ENCODE data around the gene EEF1AKMT1.
"Not testable (repeated sequence)": the region's sequence is repeated elsewhere in the genome, so short reads cannot be mapped to it uniquely, and the experiment has no call there.

Gene EEF1AKMT1

DNA sequence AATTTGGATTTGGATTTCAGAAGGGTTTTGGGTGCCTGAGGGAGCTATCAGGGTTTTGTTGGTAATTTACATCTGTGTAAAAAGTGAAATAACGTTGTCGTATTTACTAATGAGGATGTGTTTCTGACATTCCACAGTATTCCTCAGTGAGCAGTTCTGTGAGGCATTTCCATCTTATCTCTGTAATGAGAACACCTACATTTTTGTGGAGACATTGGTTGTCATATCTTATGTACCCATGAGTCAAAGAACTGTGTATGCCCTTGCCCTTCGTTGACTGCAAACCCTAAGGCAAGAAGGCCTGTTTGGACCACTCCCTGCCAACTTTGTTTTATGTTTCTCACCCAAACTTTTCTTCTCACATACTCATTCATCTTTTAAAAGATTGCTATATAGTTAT is 84.5 kb downstream of the EEF1AKMT1 start:
- no peak for DNase-seq

GRCh38 chr13:20686863-20687579 is 86.7 kb downstream of the EEF1AKMT1 start:
- DNase-seq = no peak

- no peak for DNase-seq
These were observed 87.6 kb downstream of the EEF1AKMT1 start for GRCh38 chr13:20686167-20686566.

DNA sequence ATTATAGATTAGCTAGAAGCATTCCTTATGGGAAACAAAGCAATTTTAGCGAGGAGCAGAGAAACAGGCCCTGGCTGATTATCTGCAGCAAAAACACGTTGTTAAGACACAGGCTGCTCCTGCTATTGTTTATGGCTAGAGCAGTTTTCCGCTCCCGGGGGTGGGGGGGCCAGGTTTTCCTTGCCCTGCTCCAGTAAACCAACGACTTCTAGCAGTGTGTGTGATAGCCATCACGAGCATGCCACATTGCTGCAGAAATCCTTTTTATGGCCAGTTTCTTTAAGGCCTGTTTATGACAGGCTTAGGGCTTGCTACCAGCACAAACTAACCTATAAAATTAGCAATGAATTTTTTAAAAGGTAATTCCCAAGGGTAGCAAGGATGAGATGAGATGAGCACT is 88.7 kb downstream of the EEF1AKMT1 start:
- no peak for DNase-seq

DNA sequence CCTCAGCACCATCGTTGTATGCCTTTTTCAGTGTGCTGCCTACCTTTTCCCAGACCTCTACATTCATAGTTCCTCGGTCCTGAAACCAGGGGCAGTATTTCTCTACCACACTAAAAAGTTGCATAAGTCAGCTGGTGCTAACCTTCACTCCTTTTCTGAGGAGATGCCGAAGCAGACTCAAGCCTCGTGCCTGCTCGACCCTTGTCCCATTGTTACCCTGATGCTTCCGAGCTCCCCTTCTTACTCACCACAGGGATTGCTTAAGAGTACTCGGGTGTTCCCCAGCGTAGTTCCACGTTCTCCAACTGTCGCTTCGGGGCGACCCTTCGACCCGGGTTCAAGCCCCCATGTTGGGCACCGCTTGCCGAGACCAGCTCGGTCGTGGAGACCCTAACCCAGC is 89.2 kb downstream of the EEF1AKMT1 start:
- no peak for DNase-seq

GRCh38 chr13:20684041-20684440 is 89.7 kb downstream of the EEF1AKMT1 start:
- no peak for DNase-seq

GRCh38 chr13:20682061-20682460 is 91.7 kb downstream of the EEF1AKMT1 start:
- DNase-seq = no peak

GRCh38 chr13:20681481-20681880 is 92.3 kb downstream of the EEF1AKMT1 start:
- DNase-seq = not testable (repeated sequence)

DNA sequence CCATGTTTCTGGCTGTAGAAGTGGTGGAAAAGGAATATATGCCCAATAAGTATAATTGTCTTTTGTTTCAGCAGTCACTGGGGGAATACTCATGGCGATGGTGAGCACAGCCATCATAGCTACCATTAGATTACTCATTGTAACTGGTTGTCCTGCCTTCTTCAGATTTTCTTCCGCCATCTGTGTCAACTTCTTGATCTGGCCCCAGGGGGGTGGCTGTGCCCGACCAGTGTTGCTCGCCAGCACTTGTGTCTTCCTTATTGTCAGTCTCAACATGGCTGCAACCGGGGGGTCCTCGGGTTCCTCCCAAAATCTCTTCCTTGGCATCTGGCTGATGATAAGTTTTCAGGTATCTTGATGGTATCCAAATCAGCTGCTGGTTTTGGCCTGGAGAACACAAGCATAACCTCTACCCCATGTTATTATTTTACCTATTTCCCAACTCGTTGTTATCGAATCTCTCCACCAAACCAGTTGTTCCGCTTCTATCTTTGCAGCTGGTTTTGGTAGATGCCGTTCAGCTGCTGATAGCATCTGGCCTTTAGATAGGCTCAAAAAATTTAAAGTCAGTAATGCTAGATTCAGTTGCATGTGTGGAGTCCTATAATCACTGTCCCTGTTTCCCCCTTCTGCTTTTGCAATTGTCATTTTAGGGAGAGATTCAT is 93.2 kb downstream of the EEF1AKMT1 start:
- DNase-seq = no peak

- DNase-seq = no peak
These were observed 93.9 kb downstream of the EEF1AKMT1 start for GRCh38 chr13:20679879-20680278.
